Neuron (in vitro differentiated cells): ENCODE data around the gene YIPF3.

ENCODE experiments used
- H2AFZ ChIP-seq: one replicate; pipeline ENCODE4 v1.6.1; 2013; ENCODE audit warnings: low read depth, mild to moderate bottlenecking, inconsistent platforms, low read length, moderate library complexity
- H3K27me3 ChIP-seq: one replicate; pipeline ENCODE4 v1.6.1; 2013; ENCODE audit warnings: low read length; ENCODE audit not compliant: insufficient read depth
- H3K36me3 ChIP-seq: one replicate; pipeline ENCODE4 v1.6.1; 2013; ENCODE audit warnings: low read length; ENCODE audit not compliant: insufficient read depth
- H3K4me1 ChIP-seq: one replicate; pipeline ENCODE4 v1.6.1; 2013; ENCODE audit warnings: low read length; ENCODE audit not compliant: insufficient read depth
- H3K4me3 ChIP-seq: 2 replicates; pipeline ENCODE4 v1.5.1; 2013; ENCODE audit warnings: mild to moderate bottlenecking, low read length, moderate library complexity
- H3K9me3 ChIP-seq: one replicate; pipeline ENCODE4 v1.6.1; 2013; ENCODE audit warnings: low read length

The YIPF3 gene

DNA sequence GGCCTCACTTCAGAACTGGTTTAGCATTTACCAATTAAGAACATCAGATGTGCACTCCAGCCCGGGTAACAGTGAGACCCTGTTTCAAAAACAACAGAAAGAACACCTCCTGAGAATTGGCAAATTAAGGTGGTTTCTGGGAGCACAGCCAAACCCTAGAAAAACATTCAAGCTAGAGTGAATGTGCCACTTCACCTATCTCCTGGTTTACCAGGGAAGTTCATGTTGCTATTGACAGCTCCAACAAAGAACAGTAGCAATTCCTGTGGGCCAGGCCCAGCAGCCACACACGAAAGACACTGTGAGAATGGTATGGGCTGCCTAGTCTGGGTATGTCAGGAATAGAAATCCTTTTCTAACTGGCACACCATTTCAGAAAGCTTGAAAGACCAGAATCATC is 5.1 kb upstream of the YIPF3 start:
- peaks cover 75% of the 10 kb centered on the region for H3K36me3 ChIP-seq
- H3K9me3 ChIP-seq, result no peaks in the 10 kb centered on the region
- no peak overlapping the region for H2AFZ ChIP-seq
- H3K27me3 ChIP-seq, result no peaks in the 10 kb centered on the region
- peaks cover 9% of the 10 kb centered on the region for H3K4me1 ChIP-seq
- no peak overlapping the region for H3K4me3 ChIP-seq

DNA sequence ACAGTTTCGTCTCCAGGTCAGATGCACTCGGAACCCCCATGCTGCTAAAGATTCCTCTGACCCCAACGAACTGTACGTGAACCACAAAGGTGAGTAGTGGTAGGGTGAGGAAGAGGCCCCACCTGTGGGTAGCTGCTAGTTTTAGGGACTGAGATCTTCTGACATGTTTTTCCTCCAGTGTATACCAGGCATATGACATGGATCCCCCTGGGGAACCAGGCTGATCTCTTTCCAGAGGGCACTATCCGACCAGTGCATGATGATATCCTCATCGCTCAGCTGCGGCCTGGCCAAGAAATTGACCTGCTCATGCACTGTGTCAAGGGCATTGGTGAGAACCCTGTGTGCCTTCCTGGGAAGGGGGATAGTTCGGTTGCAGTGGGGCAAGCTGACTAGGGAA is 3.4 kb upstream of the YIPF3 start:
- Histone ChIP-seq H3K36me3 (peaks cover 65% of the 10 kb centered on the region), H2AFZ (no peak overlapping the region), H3K9me3 (no peaks in the 10 kb centered on the region), H3K4me1 (peaks cover 18% of the 10 kb centered on the region), H3K4me3 (no peak overlapping the region), H3K27me3 (no peaks in the 10 kb centered on the region)

DNA sequence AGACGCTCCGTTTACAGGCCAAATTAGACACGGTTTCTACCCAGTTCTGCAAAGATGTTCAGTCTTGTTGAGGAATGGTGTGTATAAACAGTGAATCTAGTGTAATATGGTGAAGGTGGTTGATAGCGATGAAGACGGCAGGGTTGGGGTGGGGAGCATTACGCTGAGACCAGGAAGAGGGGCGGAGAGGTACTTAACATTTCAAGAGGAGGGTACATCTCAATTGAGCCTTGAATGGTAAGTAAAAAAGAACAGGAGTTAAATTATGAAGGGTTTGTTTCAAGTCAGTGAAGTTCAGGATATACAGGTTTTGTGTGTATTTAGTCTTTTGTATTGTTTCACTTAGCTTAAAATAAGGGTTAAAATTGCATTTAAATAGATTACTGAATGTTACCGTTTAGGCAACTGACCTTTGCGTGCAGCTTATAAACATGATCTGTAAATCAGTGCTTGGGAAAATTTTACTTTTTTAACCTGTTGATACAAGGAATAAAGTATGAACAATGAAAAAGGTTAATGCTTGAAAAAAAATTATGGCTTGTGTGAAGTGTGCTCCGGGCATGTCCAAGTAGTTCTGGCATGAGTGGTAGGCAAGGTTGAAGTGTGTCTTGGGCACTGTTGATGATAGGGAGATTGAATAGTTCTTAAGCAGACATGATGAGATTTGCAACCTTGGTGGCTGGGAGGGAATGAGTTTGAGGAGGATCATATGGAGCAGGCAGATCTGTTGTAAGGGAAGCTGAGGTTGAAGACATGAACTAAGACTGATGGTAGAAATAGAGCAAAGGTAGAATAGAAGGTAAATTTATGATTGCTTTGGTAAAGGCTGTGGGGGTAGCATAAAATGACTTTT is 1.0 kb upstream of the YIPF3 start:
- Histone ChIP-seq H3K27me3 (no peaks in the 10 kb centered on the region), H2AFZ (peak overlapping the region; percentile 35), H3K9me3 (no peaks in the 10 kb centered on the region), H3K4me3 (peak overlapping the region; percentile 95), H3K4me1 (peaks cover 19% of the 10 kb centered on the region), H3K36me3 (peaks cover 58% of the 10 kb centered on the region)

DNA sequence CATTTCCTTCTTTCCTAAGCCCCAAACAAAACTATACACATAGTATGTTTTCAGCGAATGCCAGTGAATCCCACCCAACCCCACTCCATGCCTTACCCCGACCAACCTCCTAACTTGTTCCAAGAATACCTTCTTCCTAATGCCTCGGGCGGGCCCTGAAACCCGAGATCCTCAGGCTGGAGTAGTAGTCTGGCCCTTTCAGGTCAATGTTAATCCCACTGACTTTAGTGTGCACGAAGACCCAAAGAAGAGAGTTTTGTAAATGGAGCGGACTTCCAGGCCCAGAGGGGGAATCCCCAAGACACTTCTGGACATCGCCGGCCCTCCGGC is 394 bp downstream of the YIPF3 start:
- Histone ChIP-seq H3K27me3 (no peaks in the 10 kb centered on the region), H3K36me3 (peaks cover 57% of the 10 kb centered on the region), H3K4me3 (peak overlapping the region; percentile 95)

DNA sequence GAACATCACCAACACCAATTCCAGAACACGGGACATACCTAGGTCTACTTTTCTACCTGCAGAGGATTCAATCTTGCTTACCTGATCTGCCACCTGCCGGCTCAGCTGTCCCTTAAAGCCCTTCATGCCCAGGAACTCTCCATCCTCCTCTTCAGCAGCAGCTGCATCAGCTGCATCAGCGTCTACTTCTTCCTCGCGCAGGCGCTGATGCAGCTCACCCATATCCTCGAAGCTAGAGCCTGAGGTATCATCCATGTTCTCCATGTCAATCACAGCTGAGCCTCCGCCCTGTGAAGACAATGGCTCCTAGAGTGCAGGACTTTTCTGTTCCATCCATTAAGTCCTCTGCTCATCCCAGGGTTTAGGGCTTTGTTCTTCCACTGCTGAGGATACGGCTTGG is 918 bp downstream of the YIPF3 start:
- no peak overlapping the region for H2AFZ ChIP-seq
- H3K36me3 ChIP-seq, result peaks cover 54% of the 10 kb centered on the region

More for the DNA sequence above, 394 bp downstream of the YIPF3 start:
- Histone ChIP-seq H3K4me1 (peaks cover 19% of the 10 kb centered on the region), H2AFZ (no peak overlapping the region), H3K9me3 (no peaks in the 10 kb centered on the region)

DNA sequence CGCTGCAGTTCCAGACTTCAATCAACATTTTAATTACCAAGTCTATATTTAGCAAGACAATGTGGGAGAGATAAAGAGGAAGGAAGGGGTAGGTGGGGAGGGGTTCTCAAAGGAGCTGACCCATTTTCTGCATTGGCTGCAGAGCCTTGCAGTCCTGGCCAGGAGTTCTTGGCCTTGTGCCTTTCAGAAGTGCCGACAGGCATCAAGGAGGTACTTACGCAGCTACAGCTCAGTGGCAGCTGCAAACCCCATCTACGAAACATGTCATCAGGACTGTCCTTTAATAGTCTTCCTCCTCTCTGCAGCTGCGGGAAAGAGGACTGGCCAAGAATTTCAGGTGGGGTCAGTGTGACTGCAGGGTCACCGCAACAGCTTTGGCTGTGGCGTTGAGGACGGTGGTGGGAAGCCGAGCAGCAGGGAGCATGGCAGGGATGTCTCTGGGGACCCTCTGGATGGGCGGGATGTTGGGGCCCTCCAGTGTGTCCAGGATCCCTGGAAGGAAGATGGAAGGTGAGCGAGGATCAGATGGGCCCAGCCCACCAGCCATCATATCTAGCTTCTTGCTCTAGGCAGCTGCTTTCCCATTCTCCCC is 4.8 kb downstream of the YIPF3 start:
- Histone ChIP-seq H3K4me1 (peaks cover 21% of the 10 kb centered on the region), H3K36me3 (peaks cover 37% of the 10 kb centered on the region)

More for the DNA sequence above, 918 bp downstream of the YIPF3 start:
- Histone ChIP-seq H3K4me3 (peak overlapping the region; percentile 95), H3K27me3 (no peaks in the 10 kb centered on the region), H3K4me1 (peaks cover 19% of the 10 kb centered on the region), H3K9me3 (no peaks in the 10 kb centered on the region)

DNA sequence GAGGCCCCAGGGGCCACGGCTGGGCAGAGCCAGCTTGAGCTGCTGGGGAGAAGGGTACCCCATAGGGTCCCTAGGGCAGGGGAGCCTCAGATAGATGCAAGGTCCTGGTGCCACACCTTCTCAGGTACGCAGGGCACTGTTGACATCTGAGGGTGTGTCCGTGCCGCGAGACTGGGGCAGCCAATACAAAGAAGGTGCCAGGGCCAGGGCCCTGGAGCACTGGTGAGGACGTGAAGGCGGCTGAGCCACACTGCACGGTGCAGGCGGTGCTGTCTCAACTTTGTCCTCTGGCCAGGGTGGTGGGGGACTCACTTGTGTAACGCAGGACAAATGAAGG is 5.9 kb downstream of the YIPF3 start:
- H3K4me3 ChIP-seq, result no peak overlapping the region
- H3K36me3 ChIP-seq, result peaks cover 36% of the 10 kb centered on the region
- no peaks in the 10 kb centered on the region for H3K9me3 ChIP-seq
- H2AFZ ChIP-seq, result no peak overlapping the region
- peaks cover 19% of the 10 kb centered on the region for H3K4me1 ChIP-seq
- no peaks in the 10 kb centered on the region for H3K27me3 ChIP-seq

More for the DNA sequence above, 4.8 kb downstream of the YIPF3 start:
- H2AFZ ChIP-seq, result no peak overlapping the region
- no peak overlapping the region for H3K4me3 ChIP-seq
- H3K9me3 ChIP-seq, result no peaks in the 10 kb centered on the region
- no peaks in the 10 kb centered on the region for H3K27me3 ChIP-seq

DNA sequence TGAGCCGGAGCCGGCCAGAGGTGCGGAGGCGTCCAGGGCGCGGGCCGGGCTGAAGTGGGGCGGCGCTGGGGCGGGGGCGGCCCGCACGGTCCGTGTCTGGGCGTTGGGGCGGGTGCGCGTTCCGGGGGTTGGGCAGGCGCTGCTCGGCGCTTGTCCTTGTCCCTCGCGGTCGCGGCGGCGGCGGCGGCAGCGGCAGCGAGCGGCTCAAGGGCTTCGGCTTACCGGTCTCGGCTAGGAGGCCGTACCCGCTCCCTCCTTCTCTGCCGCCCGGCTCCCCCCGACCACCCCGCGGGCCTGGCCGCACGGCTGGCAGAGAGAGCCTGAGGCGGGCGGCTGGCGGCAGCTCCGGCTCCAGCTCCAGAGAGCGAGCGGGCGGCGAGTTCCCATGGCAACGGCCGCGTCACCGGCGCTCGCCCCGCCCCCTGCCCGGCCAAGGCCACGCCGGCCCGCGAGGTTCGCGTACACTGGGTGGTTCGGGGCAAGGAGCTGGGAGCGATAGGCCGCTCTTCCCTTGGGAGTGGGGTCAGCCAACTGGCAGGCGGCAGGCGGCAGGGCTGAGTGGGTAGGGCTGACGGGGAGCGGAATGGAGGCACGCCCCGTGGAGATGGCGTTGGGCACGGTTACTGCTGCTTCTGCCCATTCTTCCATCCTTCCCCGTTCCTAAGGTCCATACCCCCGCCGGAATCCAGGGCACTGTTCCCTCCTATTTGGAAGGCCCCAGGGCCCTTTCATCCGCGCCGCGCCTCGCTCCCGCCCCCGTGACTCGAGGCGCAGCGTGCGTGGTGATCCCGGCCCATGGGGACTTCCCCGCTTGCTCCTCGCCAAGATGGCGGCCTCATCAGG is 6.5 kb downstream of the YIPF3 start, which contains the start of gene LRRC73:
Gene LRRC73, minus strand, starts transcription at position 363 of the 843 bp plus-strand sequence. CDS start 561 bp downstream, outside the sequence.
- H3K4me1 ChIP-seq, result peaks cover 13% of the 10 kb centered on the region
- H3K36me3 ChIP-seq, result peaks cover 37% of the 10 kb centered on the region

DNA sequence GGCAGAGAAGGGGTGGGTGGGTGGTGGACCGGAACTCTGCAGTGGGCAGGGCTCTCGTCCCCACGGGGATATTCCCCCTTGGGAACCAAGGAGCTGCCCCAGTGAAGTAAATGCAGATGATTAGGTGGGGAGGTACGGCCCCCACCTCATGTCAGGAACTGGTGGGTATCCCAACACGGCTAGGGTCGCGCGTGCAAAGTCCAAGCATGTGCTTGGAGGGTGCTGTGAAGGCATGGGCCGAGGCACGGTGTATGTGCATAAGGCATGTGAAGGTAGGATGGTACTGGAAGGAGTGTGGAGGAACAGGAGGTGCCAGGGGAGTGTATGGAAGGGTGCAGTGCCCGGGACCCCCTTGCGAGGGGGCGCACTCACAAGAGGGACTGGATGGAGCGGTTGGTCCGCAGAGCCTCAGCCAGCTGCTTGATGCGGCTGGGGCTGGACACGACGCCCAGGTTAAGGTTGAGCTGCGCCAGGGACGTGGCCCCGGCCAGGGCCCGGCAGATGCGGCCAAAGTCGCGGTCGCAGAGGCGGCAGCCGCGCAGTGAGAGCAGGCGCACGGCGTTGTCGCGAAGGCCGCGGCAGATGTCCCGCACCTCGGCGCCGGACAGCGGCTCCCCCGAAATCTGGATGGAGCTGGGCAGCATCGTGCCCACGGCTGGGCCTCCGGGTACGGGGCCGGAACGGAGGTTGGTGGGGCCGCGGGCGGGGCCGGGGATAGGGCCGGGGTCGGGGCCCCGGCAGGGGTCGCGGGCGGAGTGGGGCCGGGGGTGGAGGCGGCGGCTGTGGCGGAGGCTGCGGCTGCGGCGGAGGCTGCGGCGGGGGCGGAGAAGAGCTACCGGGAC is 7.4 kb downstream of the YIPF3 start:
- no peaks in the 10 kb centered on the region for H3K27me3 ChIP-seq
- no peaks in the 10 kb centered on the region for H3K9me3 ChIP-seq
- H2AFZ ChIP-seq, result peak overlapping the region; percentile 69
- peaks cover 42% of the 10 kb centered on the region for H3K36me3 ChIP-seq
- H3K4me1 ChIP-seq, result peaks cover 12% of the 10 kb centered on the region
- H3K4me3 ChIP-seq, result peak overlapping the region; percentile 55

More for the DNA sequence above, 6.5 kb downstream of the YIPF3 start, which contains the start of gene LRRC73:
- no peaks in the 10 kb centered on the region for H3K27me3 ChIP-seq
- H3K4me3 ChIP-seq, result peak within 1 kb of the TSS; percentile 55
- peak within 1 kb of the TSS; percentile 69 for H2AFZ ChIP-seq
- no peaks in the 10 kb centered on the region for H3K9me3 ChIP-seq

DNA sequence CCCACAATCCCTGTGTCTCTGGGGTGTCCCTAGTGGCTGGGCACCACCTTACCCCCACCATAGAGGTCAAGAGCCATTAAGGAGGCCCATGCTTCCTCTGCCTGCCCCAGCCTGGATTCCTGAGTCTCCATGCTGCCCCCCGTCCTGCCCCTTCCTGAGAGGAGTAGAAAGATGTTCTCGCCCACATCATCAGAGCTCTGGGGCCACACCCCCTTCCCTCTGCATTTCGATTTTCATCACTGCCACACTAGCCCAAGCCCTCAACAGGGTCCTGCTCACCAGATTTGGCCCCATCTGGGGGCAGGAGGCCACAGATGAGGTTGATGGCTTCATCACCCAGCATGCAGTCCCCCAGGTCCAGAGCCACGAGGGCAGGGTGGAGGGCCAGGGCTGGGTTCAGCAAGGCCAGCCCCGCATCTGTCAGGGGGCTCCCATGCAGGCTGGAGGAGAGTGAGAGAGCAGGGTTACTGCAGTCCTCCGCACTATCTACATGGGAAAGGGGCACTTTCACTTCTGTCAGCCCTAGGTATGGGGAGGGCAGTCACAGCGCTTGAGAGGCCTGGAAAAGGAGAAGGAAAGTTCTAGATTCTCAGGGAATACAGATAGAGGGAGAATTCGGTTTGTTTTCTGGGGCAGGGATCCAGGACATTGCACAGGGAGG is 8.1 kb downstream of the YIPF3 start:
- H3K36me3 ChIP-seq, result peaks cover 43% of the 10 kb centered on the region
- H2AFZ ChIP-seq, result no peak overlapping the region
- no peaks in the 10 kb centered on the region for H3K27me3 ChIP-seq
- no peak overlapping the region for H3K4me3 ChIP-seq
- H3K4me1 ChIP-seq, result peaks cover 12% of the 10 kb centered on the region
- H3K9me3 ChIP-seq, result no peaks in the 10 kb centered on the region

DNA sequence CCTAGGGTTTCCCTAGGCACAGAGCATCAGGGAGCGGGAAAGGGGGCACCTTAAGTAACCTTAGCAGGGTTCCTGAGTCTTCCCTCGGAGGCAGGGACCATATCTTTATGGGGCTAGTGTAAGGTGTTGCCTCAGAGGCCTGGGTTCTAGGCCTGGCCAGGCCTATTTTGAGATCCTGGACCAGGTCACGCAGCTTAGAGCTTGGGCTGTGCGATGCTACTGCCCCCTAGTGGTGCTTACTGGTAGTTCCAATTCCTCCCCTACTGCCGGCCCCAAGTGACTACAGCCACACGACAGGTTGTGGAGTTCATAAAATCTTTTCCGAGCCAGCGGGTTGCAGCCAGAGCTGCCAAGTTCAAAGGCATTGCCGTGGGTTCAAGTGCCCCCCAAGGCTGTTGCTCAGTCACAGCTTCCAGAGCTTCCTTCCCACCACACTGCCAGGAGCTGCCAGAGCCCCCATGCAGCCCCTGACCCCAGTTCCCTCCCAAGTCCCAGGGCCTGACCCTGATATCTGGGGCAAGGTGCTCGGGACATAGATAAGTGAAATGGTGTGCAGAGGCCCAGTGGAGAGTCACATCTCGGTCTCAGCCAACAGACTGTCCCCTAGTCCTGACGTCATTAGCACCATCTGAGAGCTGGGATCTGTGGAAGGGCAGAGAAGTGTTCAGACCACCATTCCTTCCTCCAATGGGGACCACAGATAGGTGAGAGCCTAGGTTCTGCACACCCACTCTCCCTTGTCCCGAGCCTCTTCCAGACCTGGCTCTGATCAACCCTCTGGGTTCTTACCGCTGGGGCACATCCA is 9.9 kb downstream of the YIPF3 start:
- H3K4me1 ChIP-seq, result peaks cover 12% of the 10 kb centered on the region
- peaks cover 44% of the 10 kb centered on the region for H3K36me3 ChIP-seq
- no peaks in the 10 kb centered on the region for H3K27me3 ChIP-seq
- no peaks in the 10 kb centered on the region for H3K9me3 ChIP-seq
- no peak overlapping the region for H3K4me3 ChIP-seq
- no peak overlapping the region for H2AFZ ChIP-seq
